NCI-H1105 treated with DMSO at 0.1 percent for 48 hours (cell line): Measurements from ENCODE around the gene RAB15.
"Not testable (repeated sequence)": the region's sequence is repeated elsewhere in the genome, so short reads cannot be mapped to it uniquely, and the experiment has no call there.

Experiments used
- DNase-seq: peaks from one replicate; lab custom pipeline; 2025; lab: John Stamatoyannopoulos, UW

The RAB15 gene

GRCh38 chr14:64937821-64938193, 34.3 kb downstream of the RAB15 start:
- DNase-seq: no peak

DNA sequence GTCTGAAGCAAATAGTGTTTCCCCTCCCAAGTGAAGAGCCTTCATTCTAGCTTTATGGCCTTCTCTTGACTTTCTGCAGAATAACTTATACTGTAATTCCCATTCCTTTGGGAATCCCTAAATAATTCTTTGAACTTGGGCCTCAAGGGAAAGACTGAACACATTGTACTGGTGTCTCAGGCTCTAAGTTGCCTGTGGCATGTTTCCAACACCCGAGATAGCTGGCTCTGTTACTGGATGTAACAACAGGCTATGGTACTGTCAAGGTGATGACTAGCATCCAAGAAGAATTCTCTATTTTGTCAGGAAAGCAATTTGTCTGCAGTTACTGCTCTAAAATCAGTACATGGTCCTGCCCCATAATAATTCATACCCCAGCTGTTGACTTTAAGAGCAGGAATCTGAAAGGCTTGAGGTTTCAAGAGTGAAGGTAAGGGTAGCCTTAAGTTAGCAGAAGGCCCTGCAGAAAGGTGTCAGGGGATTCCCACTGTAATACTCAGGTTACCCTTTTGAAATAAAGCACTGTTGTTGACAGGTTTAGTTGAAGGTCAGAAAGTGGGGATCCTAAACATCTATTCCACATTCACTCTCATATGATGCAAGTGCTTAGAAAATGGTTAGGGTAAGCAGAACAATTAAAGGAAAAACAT, 34.8 kb downstream of the RAB15 start:
- DNase-seq: no peak

GRCh38 chr14:64935508-64935907, 36.6 kb downstream of the RAB15 start:
- DNase-seq: no peak

- DNase-seq: no peak
Measured at GRCh38 chr14:64934338-64934929, 37.7 kb downstream of the RAB15 start.

GRCh38 chr14:64932231-64932630, 39.9 kb downstream of the RAB15 start:
- no peak for DNase-seq

- no peak for DNase-seq
Measured at GRCh38 chr14:64931123-64931522, 41.0 kb downstream of the RAB15 start.

GRCh38 chr14:64930085-64930843, 41.9 kb downstream of the RAB15 start:
- no peak for DNase-seq

DNA sequence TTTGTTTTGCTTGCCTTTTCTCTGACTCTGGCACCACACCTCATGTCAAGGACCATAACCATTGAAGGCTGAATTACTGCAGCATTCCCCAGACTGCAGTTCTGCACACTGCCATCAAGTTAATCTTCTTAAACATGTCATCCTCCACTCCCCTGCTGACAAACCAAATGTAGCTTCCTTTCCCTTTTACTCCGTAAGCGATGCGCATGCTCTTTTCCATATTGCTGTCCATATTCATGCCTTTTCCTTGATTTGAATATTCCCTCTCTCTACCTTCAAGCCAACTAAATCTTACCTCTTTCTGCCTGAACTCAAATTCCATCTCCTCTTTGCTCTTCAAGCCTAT, 43.1 kb downstream of the RAB15 start:
- no peak for DNase-seq

DNA sequence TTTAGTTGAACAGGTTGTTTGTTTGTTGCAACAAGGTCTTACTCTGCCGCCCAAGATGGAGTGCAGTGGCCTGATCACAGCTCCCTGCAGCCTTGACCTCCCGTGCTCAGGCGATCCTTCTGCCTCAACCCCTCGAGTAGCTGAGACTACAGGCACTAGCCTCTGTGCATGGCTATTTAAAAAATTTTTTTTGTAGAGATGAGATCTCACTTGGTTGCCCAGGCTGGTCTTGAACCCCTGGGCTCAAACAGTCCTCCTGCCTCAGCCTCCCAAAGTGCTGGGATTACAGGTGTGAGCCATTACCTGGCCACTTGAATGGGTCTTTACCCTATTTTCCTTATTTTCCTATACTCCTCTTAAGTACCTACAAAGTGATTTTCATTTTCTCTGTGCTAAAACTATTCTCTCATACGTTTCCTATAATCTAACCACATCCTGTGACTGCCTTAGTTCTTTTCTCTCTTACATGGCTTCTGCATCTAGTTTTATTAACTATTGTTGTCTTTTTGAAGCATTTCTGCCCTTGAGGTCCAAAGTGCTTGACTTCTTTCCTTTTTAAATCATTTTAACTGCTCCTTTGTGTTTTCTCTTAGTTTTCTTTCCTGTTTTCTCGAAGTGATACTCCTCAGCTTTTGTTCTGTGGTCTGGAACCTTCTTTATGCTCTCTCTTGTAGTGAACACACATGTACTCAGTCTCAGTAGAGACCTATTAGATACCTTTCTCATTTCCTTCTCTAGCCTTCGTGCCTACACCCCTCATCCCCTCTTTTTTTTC, 43.7 kb downstream of the RAB15 start:
- no peak for DNase-seq

DNA sequence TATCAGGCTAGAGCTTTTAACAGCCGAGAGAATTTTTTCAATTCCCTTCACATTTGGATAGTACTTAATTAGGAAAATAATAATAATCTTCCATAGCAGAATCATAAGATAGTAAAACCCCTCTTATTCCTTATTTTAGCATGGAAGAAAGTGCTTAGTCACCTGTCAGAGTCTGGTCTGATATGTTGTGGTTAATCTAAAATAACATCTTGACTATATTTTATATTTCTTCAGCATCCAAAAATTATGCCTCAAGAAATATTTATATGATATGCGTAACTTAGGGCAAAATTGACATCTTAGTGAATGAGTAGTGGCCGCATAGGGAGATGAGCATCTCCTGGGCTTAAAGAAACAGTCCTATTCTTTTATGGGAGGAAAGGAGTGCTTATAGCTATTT, 45.1 kb downstream of the RAB15 start:
- no peak for DNase-seq

DNA sequence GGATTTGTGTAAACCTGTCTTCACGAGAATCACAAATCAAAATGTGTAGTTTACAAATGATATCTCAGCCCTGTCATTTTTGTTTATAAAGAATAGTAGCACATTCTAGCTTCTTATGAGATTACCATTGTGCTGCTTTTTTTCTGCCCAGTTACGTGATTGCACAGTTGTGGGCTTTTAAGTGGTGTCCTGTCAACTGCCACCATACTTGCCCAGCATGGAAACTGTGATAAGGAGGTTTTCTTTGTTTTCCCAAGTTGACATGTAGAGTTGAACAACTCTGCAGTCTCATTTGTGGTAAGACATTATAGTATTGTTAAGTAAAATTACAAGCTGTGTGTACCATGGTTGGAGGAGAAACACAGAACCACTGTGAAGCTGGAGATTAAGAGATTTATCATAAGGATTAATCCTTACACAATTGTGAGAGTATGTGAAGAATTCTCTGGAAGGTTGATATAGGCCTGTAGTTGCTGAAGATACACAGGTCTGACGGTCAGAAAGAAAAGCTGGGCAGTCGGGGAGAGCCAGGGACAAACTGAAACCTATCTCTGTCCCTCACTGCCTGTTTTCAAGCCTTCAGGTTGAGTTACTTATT, 45.6 kb downstream of the RAB15 start:
- DNase-seq: no peak

- DNase-seq: no peak
Measured at GRCh38 chr14:64923015-64923414, 49.1 kb downstream of the RAB15 start.

- no peak for DNase-seq
Measured at GRCh38 chr14:64920465-64920864, 51.7 kb downstream of the RAB15 start.

DNA sequence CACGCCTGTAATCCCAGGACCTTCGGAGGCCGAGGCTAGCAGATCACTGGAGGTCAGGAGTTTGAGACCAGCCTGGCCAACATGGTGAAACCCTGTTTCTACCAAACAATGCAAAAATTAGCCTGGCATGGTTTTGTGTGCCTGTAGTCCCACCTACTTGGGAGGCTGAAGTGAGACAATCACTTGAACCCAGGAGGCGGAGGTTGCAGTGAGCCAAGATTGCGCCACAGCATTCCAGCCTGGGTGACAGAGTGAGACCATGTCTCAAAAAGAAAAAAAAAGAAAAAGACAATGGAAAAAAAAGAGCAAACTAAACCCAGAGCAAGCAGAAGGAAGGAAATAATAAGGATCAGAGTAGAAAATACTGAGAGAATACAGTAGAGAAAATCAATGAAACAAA, 52.5 kb downstream of the RAB15 start:
- no peak for DNase-seq

GRCh38 chr14:64919215-64919614, 52.9 kb downstream of the RAB15 start:
- no peak for DNase-seq

DNA sequence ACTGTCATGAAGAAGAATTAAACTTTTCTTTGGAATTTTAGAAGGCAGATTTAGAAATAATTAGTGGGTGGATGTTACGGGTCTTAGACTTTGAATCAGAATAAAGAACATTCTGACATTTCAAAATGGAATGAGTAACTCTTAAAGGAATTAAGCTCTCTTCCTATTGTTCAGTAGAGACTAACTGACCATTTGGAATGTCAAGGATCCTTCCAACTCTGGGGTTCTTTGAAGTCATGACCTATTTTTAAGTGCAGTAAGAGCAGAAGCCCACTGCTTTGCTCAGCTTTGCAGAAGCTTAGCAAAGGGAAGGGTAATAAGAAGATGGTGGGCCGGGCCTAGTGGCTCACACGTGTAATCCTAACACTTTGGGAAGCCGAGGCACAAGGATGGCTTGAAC, 53.9 kb downstream of the RAB15 start:
- no peak for DNase-seq

- no peak for DNase-seq
Measured at GRCh38 chr14:64915797-64916196, 56.3 kb downstream of the RAB15 start.

GRCh38 chr14:64915029-64915424, 57.1 kb downstream of the RAB15 start:
- no peak for DNase-seq

- DNase-seq: peak; percentile 99
Measured at GRCh38 chr14:64914237-64915028, 57.7 kb downstream of the RAB15 start, which contains the start of gene CHURC1. Gene CHURC1, plus strand, starts transcription at chr14:64914455. Its CDS starts 41 bp downstream, at chr14:64914496.

GRCh38 chr14:64913477-64913876, 58.7 kb downstream of the RAB15 start:
- not testable (repeated sequence) for DNase-seq

DNA sequence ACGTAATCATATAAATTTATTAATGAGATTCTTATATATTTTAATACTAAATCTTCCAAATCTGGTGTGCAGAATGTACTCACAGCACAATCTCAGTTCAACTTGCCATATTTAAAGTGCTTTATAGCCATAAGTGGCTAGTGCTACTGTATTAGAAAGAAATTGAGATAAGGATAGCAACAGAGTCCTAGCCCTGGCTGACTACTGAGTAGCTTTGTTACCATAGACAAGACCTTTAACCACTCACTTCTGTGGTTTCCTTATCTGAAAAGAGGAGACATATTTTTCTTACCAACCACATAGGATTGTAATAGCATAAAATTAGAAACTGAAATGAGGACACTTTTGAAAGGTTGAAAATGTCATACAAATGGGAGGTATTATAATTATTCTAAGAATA, 59.9 kb downstream of the RAB15 start:
- DNase-seq: no peak
